Karpas-422 (cell line): ENCODE data around the gene RAMP2. TPM values are rescaled to one million over a fixed set of nuclear protein-coding genes. Genes with fewer than 3 reads are reported as not detected.
A peak's percentile ranks its signal among the peaks of the same experiment; 100 is the strongest.

ENCODE experiments used
- DNase-seq: peaks from one replicate; pipeline ENCODE4 v3.0.0-alpha.2; 2015
- H2AFZ ChIP-seq: fragments of 200-600 bp; sonication (generic); 2 replicates; pipeline ENCODE4 v1.6.1; 2014; ENCODE audit warnings: antibody characterized with exemption, low read length, mixed read lengths
- H3K27ac ChIP-seq: fragments of 200-600 bp; sonication (generic); 2 replicates; pipeline ENCODE4 v1.5.1; 2014; ENCODE audit warnings: mild to moderate bottlenecking, low read length, moderate library complexity
- H3K27me3 ChIP-seq: fragments of 200-600 bp; sonication (generic); 2 replicates; pipeline ENCODE4 v1.6.1; 2014; ENCODE audit warnings: low read length, mixed read lengths
- H3K36me3 ChIP-seq: fragments of 200-600 bp; sonication (generic); 2 replicates; pipeline ENCODE4 v1.6.1; 2014; ENCODE audit warnings: low read length, mixed read lengths; ENCODE audit not compliant: insufficient read depth
- H3K4me1 ChIP-seq: fragments of 200-600 bp; sonication (generic); 2 replicates; pipeline ENCODE4 v1.6.1; 2014; ENCODE audit warnings: mild to moderate bottlenecking, low read length, mixed read lengths
- H3K4me2 ChIP-seq: fragments of 200-600 bp; sonication (generic); 2 replicates; pipeline ENCODE4 v1.6.1; 2014; ENCODE audit warnings: low read length, low read depth, mild to moderate bottlenecking; ENCODE audit not compliant: poor library complexity, severe bottlenecking
- H3K4me3 ChIP-seq: fragments of 200-600 bp; sonication (generic); 2 replicates; pipeline ENCODE4 v1.5.1; 2014; ENCODE audit warnings: mild to moderate bottlenecking, antibody characterized with exemption, low read length, mixed read lengths
- H3K79me2 ChIP-seq: fragments of 200-600 bp; sonication (generic); 2 replicates; pipeline ENCODE4 v1.6.1; 2014; ENCODE audit warnings: mild to moderate bottlenecking, low read length, mixed read lengths
- H3K9ac ChIP-seq: fragments of 200-600 bp; sonication (generic); 2 replicates; pipeline ENCODE4 v1.6.0; 2014; ENCODE audit warnings: low read length
- H3K9me2 ChIP-seq: fragments of 200-600 bp; sonication (generic), shearing (Covaris generic); replicated peaks from 2 replicates; pipeline ENCODE4 v1.6.0; 2014; ENCODE audit warnings: mild to moderate bottlenecking, low read length, moderate library complexity; ENCODE audit not compliant: insufficient read depth
- H3K9me3 ChIP-seq: fragments of 300-700, 200-600 bp; sonication (generic); 2 replicates; pipeline ENCODE4 v1.6.1; 2014; ENCODE audit warnings: low read length, mixed read lengths
- H4K20me1 ChIP-seq: fragments of 200-600 bp; sonication (generic); 2 replicates; pipeline ENCODE4 v1.6.1; 2014; ENCODE audit warnings: mild to moderate bottlenecking, antibody characterized with exemption, low read length, low read depth; ENCODE audit not compliant: insufficient read depth
- total RNA-seq: library from RNA; depleted of rRNA; stranded (reverse); fragments of >200 nt; shearing (Covaris generic); gene quantifications from 2 replicates; pipeline ENCODE4 v1.2.3, GENCODE V29; 2014; ENCODE audit warnings: low replicate concordance

The RAMP2 gene
- total RNA-seq, 1 experiment from 2014 or later: not detected

- Histone ChIP-seq H3K27me3 (no peaks in the 10 kb centered on the region), H3K27ac (no peak overlapping the region), H3K36me3 (peaks cover 12% of the 10 kb centered on the region; the same call in 1 of the 2 replicates), H3K4me1 (peaks cover 14% of the 10 kb centered on the region), H3K79me2 (peaks cover 18% of the 10 kb centered on the region), H3K4me2 (peak overlapping the region; percentile 78), H3K9ac (peak overlapping the region; percentile 72), H3K9me2 (no peaks in the 10 kb centered on the region), H3K4me3 (peak overlapping the region; percentile 70), H3K9me3 (no peaks in the 10 kb centered on the region), H2AFZ (no peak overlapping the region), H4K20me1 (no peaks in the 10 kb centered on the region)
- no peak for DNase-seq
These were observed 13.2 kb downstream of the RAMP2 start for GRCh38 chr17:42774066-42774745.

- H3K4me1 ChIP-seq: peaks cover 14% of the 10 kb centered on the region
- DNase-seq: no peak
- H3K4me3 ChIP-seq: no peak overlapping the region
- no peaks in the 10 kb centered on the region for H3K9me2 ChIP-seq
- no peak overlapping the region for H3K4me2 ChIP-seq
- H3K27me3 ChIP-seq: no peaks in the 10 kb centered on the region
- no peak overlapping the region for H3K9ac ChIP-seq
- peaks cover 12% of the 10 kb centered on the region; the same call in 1 of the 2 replicates for H3K36me3 ChIP-seq
- H3K27ac ChIP-seq: no peak overlapping the region
- H3K79me2 ChIP-seq: peaks cover 18% of the 10 kb centered on the region
- no peaks in the 10 kb centered on the region for H3K9me3 ChIP-seq
- H2AFZ ChIP-seq: no peak overlapping the region
- no peaks in the 10 kb centered on the region for H4K20me1 ChIP-seq
These were observed 14.6 kb downstream of the RAMP2 start for GRCh38 chr17:42775534-42776098.

- Histone ChIP-seq H3K27ac (no peak overlapping the region), H3K27me3 (no peaks in the 10 kb centered on the region), H3K9ac (no peak overlapping the region), H3K36me3 (peaks cover 12% of the 10 kb centered on the region; the same call in 1 of the 2 replicates), H2AFZ (no peak overlapping the region), H3K4me1 (peaks cover 9% of the 10 kb centered on the region), H3K79me2 (peaks cover 17% of the 10 kb centered on the region), H4K20me1 (no peaks in the 10 kb centered on the region), H3K4me3 (no peak overlapping the region), H3K9me2 (no peaks in the 10 kb centered on the region), H3K9me3 (no peaks in the 10 kb centered on the region), H3K4me2 (no peak overlapping the region)
- DNase-seq: no peak
These were observed 17.5 kb downstream of the RAMP2 start for GRCh38 chr17:42778570-42778969.

- Histone ChIP-seq H3K9me3 (no peaks in the 10 kb centered on the region), H3K4me2 (no peak overlapping the region), H2AFZ (no peak overlapping the region)
These were observed 18.4 kb downstream of the RAMP2 start for GRCh38 chr17:42779304-42779935.

GRCh38 chr17:42779936-42780850 is 19.2 kb downstream of the RAMP2 start, which contains the start of gene WNK4:
TSS of gene WNK4 (plus strand) at chr17:42780610. CDS start at chr17:42780699, 89 bp downstream.
- Histone ChIP-seq H3K9me3 (no peaks in the 10 kb centered on the region), H3K4me1 (no peaks in the 10 kb centered on the region), H3K9ac (no peak within 1 kb of the TSS), H4K20me1 (no peaks in the 10 kb centered on the region), H3K4me3 (no peak within 1 kb of the TSS), H3K4me2 (no peak within 1 kb of the TSS), H3K79me2 (peaks cover 2% of the 10 kb centered on the region), H3K9me2 (no peaks in the 10 kb centered on the region), H2AFZ (no peak within 1 kb of the TSS), H3K27ac (no peak within 1 kb of the TSS), H3K36me3 (peaks cover 9% of the 10 kb centered on the region; the same call in 1 of the 2 replicates), H3K27me3 (no peaks in the 10 kb centered on the region)
- DNase-seq: no peak

More at GRCh38 chr17:42779304-42779935, 18.4 kb downstream of the RAMP2 start:
- no peak overlapping the region for H3K9ac ChIP-seq
- H3K9me2 ChIP-seq: no peaks in the 10 kb centered on the region
- DNase-seq: no peak
- H3K27ac ChIP-seq: no peak overlapping the region
- no peaks in the 10 kb centered on the region for H3K27me3 ChIP-seq
- H4K20me1 ChIP-seq: no peaks in the 10 kb centered on the region
- peaks cover 3% of the 10 kb centered on the region for H3K4me1 ChIP-seq
- H3K79me2 ChIP-seq: peaks cover 9% of the 10 kb centered on the region
- H3K36me3 ChIP-seq: peaks cover 12% of the 10 kb centered on the region; the same call in 1 of the 2 replicates
- no peak overlapping the region for H3K4me3 ChIP-seq

- Histone ChIP-seq H3K4me1 (no peaks in the 10 kb centered on the region), H3K27me3 (no peaks in the 10 kb centered on the region), H4K20me1 (no peaks in the 10 kb centered on the region), H2AFZ (no peak overlapping the region), H3K36me3 (peaks cover under 1% of the 10 kb centered on the region; the same call in 1 of the 2 replicates), H3K9me3 (no peaks in the 10 kb centered on the region), H3K9me2 (no peaks in the 10 kb centered on the region), H3K27ac (no peak overlapping the region), H3K4me2 (no peak overlapping the region), H3K4me3 (no peak overlapping the region), H3K9ac (no peak overlapping the region), H3K79me2 (no peaks in the 10 kb centered on the region)
- DNase-seq: no peak
These were observed 20.0 kb downstream of the RAMP2 start for GRCh38 chr17:42780851-42781638.

- Histone ChIP-seq H2AFZ (no peak overlapping the region), H3K4me3 (no peak overlapping the region), H3K9me3 (no peaks in the 10 kb centered on the region), H3K79me2 (no peaks in the 10 kb centered on the region), H3K36me3 (no peaks in the 10 kb centered on the region), H4K20me1 (no peaks in the 10 kb centered on the region), H3K9ac (no peak overlapping the region), H3K9me2 (no peaks in the 10 kb centered on the region), H3K4me1 (no peaks in the 10 kb centered on the region), H3K27ac (no peak overlapping the region), H3K4me2 (no peak overlapping the region), H3K27me3 (no peaks in the 10 kb centered on the region)
- DNase-seq: no peak
These were observed 20.7 kb downstream of the RAMP2 start for GRCh38 chr17:42781639-42782165.
